ENCODE data around the gene ROBO2. TPM values are rescaled to one million over a fixed set of nuclear protein-coding genes. Genes with fewer than 3 reads are reported as not detected.

Gene ROBO2
- total and polyA plus RNA-seq, 2 experiments from 2014 or later: 1.5 to 7.8 TPM

GRCh38 chr3:77234004-77234403 lies 194.1 kb downstream of the ROBO2 start:
- 0 out of 2 replicates have a peak, but pooled peaks cover 7% of the 10 kb centered on the region for H3K9me2 ChIP-seq (ENCODE audit: insufficient read depth)
- no peak overlapping the region for H3K4me2 ChIP-seq
- H3K36me3 ChIP-seq (ENCODE audit: insufficient read depth): no peaks in the 10 kb centered on the region
- ATAC-seq: no peak
- no peak overlapping the region for H3K4me3 ChIP-seq
- no peaks in the 10 kb centered on the region for H3K27me3 ChIP-seq (ENCODE audit: insufficient read depth)
- H3K4me1 ChIP-seq (ENCODE audit: insufficient read depth): no peaks in the 10 kb centered on the region
- H4K20me1 ChIP-seq (replicated peaks; ENCODE audit: insufficient read depth): no peaks in the 10 kb centered on the region
- H3K9me3 Mint-ChIP-seq: peaks cover 3% of the 10 kb centered on the region; the same call in 1 of the 3 replicates
- H3K27ac ChIP-seq (ENCODE audit: low read depth): no peak overlapping the region
- no peak overlapping the region for H2AFZ ChIP-seq
- no peak for TF ChIP-seq POLR2AphosphoS5 (IDR thresholded peaks at IDR 0.05; ENCODE audit: low read depth)
- H3K36me3 Mint-ChIP-seq (ENCODE audit: low read depth): peaks cover 4% of the 10 kb centered on the region; the same call in 2 of the 3 replicates
- H3K27me3 Mint-ChIP-seq (ENCODE audit: insufficient read depth, low read depth, poor library complexity): peaks cover 2% of the 10 kb centered on the region
- H3K79me2 ChIP-seq (replicated peaks; ENCODE audit: insufficient read depth): no peaks in the 10 kb centered on the region
- no peaks in the 10 kb centered on the region for H3F3A ChIP-seq (replicated peaks; ENCODE audit: low read depth)
- H3K4me1 Mint-ChIP-seq: peaks cover 4% of the 10 kb centered on the region; the same call in 1 of the 3 replicates
- H3K4me3 Mint-ChIP-seq: no peak overlapping the region
- no peak overlapping the region for H3K27ac Mint-ChIP-seq
- DNase-seq (ENCODE audit: low spot score): no peak

GRCh38 chr3:77236118-77236517 lies 196.2 kb downstream of the ROBO2 start:
- Histone ChIP-seq H3K27me3 (ENCODE audit: insufficient read depth) (no peaks in the 10 kb centered on the region), H3K4me1 (ENCODE audit: insufficient read depth) (no peaks in the 10 kb centered on the region), H3K36me3 (ENCODE audit: insufficient read depth) (0 out of 2 replicates have a peak, but pooled peaks cover 3% of the 10 kb centered on the region), H3K27ac (ENCODE audit: low read depth) (no peak overlapping the region), H3K4me3 (no peak overlapping the region), H3K79me2 (replicated peaks; ENCODE audit: insufficient read depth) (no peaks in the 10 kb centered on the region), H3K4me2 (no peak overlapping the region), H4K20me1 (replicated peaks; ENCODE audit: insufficient read depth) (no peaks in the 10 kb centered on the region), H2AFZ (no peak overlapping the region), H3F3A (replicated peaks; ENCODE audit: low read depth) (no peaks in the 10 kb centered on the region), H3K9me2 (ENCODE audit: insufficient read depth) (0 out of 2 replicates have a peak, but pooled peaks cover 7% of the 10 kb centered on the region)
- H3K9me3 Mint-ChIP-seq: peaks cover 17% of the 10 kb centered on the region
- H3K27ac Mint-ChIP-seq: no peak overlapping the region
- peaks cover 2% of the 10 kb centered on the region for H3K27me3 Mint-ChIP-seq (ENCODE audit: insufficient read depth, low read depth, poor library complexity)
- H3K4me1 Mint-ChIP-seq: peaks cover 4% of the 10 kb centered on the region; the same call in 1 of the 3 replicates
- TF ChIP-seq ZNF114 (CRISPR knock-in tag; IDR thresholded peaks at IDR 0.05) (no peak), EZH2 (IDR thresholded peaks at IDR 0.05; ENCODE audit: low read depth, unreplicated experiment) (no peak), JUNB (IDR thresholded peaks at IDR 0.05; ENCODE audit: unreplicated experiment) (no peak), CREB1 (CRISPR knock-in tag; IDR thresholded peaks at IDR 0.05; ENCODE audit: low read depth) (no peak), STAT1 (IDR thresholded peaks at IDR 0.05; ENCODE audit: unreplicated experiment) (no peak), ETS1 (IDR thresholded peaks at IDR 0.05) (no peak), CTCF (conservative IDR thresholded peaks at IDR 0.05; ENCODE audit: low read depth in 2 of 2) (no peak), POLR2AphosphoS5 (IDR thresholded peaks at IDR 0.05; ENCODE audit: low read depth) (no peak)
- no peak overlapping the region for H3K4me3 Mint-ChIP-seq
- ATAC-seq (no peak), DNase-seq (ENCODE audit: low spot score) (no peak)
- H3K36me3 Mint-ChIP-seq (ENCODE audit: low read depth): peaks cover 17% of the 10 kb centered on the region
